Suprapubic skin (tissue), 3 donors: ENCODE data around the gene KIF19.

Experiments used
- CTCF ChIP-seq, 2 donors: fragments of 200-600 bp in 1 of 2; fragments of 450-650 bp in 1 of 2; sonication (generic) in 1 of 2; IDR thresholded peaks; one replicate each; pipeline ENCODE4 v1.5.1; 2016 to 2019; ENCODE audit warnings: antibody characterized with exemption in 2 of 2, mild to moderate bottlenecking in 1 of 2, moderate library complexity in 1 of 2
- POLR2AphosphoS5 ChIP-seq, 3 donors: sonication (generic); formaldehyde crosslinking; IDR thresholded peaks; one replicate each; pipeline ENCODE4 v1.6.1; 2017; ENCODE audit warnings: antibody characterized with exemption in 3 of 3

- TF ChIP-seq CTCF (IDR thresholded peaks at IDR 0.05): no peak
- no peak for TF ChIP-seq POLR2AphosphoS5 (IDR thresholded peaks at IDR 0.05)
Measured at GRCh38 chr17:74307984-74308773, 17.8 kb upstream of the KIF19 start.
